OCI-M2 (cell line): ENCODE data around the gene IFT122.
"Not testable (repeated sequence)": the region's sequence is repeated elsewhere in the genome, so short reads cannot be mapped to it uniquely, and the experiment has no call there.

Experiments
- DNase-seq: peaks from one replicate; lab custom pipeline; 2025; ENCODE audit not compliant: unreplicated experiment; lab: John Stamatoyannopoulos, UW

IFT122 gene

GRCh38 chr3:129532261-129532660 lies 92.2 kb downstream of the IFT122 start:
- DNase-seq = no peak

GRCh38 chr3:129533406-129533805 lies 93.4 kb downstream of the IFT122 start:
- no peak for DNase-seq

- DNase-seq = no peak
Observed at GRCh38 chr3:129534428-129535027, 94.5 kb downstream of the IFT122 start.

DNA sequence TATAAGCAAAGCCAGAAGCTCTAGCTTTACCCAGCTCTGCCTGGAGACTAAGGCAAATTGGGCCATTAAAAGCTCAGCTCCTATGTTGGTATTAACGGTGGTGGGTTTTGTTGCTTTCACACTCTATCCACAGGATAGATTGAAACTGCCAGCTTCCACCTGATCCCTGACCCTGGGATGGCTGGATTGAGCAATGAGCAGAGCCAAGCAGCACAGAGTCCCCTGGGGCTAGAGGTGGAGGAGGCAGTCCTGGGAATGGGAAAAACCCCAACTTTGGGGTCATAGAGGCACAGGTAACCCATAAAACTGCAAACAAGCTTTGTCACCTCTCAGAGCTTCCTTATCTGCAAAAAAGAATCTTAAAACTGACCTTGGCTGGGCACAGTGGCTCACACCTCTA lies 95.1 kb downstream of the IFT122 start:
- DNase-seq = no peak

GRCh38 chr3:129536374-129536667 lies 96.3 kb downstream of the IFT122 start:
- no peak for DNase-seq

DNA sequence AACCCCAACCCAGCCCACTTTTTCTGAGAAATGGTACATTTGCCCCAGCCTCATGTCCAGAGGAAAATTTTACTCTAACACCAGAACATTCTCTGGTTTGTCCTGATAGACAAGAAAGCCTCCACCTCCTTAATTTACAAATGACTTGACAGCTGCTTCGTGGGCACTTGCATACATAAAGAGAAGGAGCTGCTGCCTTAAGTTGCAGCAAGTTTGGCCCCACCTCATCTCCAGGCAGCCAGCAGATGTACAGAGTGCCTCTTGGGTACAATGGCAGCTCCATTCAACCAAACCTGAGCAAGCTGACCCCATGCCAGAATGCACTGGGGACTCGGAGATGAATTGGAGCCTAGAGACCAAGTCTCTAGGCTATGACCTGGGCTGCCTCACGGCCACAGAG lies 96.8 kb downstream of the IFT122 start:
- DNase-seq = no peak

- DNase-seq = no peak
Observed at GRCh38 chr3:129539206-129539605, 99.2 kb downstream of the IFT122 start.

DNA sequence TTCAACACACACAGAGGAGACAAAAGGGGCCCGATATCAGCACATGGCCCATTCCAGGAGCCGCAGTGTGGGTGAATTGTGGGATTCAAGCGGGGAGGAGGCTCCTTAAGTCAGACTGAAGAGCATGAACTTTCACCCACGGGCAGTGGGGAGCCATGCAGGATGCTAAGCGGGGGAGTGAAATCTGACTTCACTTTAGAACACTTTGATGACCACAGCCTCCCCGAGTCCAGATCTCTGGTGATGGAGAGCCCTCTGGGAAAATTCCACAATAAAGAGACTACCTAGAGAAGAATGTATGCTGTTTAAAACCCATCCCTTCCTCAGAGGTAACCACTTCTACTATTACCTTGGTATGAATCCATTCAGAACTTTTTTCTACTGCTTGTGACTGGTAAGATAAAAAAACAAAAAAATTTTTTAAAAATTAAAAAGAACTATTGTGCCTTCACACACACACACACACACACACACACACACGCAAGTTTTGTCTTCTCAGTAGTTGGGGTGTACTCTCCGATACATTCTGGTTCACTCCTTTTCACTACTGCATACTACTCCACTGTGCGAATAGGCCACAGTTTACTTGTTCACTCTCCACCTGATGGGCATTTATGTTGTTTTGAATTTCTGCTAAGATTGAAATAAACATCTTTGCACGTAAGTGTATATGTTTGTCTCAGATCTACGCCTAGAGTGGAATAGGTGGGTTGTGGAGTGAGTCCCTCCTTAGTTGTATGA lies 100.9 kb downstream of the IFT122 start:
- no peak for DNase-seq

GRCh38 chr3:129542747-129543146 lies 102.7 kb downstream of the IFT122 start:
- DNase-seq = no peak

DNA sequence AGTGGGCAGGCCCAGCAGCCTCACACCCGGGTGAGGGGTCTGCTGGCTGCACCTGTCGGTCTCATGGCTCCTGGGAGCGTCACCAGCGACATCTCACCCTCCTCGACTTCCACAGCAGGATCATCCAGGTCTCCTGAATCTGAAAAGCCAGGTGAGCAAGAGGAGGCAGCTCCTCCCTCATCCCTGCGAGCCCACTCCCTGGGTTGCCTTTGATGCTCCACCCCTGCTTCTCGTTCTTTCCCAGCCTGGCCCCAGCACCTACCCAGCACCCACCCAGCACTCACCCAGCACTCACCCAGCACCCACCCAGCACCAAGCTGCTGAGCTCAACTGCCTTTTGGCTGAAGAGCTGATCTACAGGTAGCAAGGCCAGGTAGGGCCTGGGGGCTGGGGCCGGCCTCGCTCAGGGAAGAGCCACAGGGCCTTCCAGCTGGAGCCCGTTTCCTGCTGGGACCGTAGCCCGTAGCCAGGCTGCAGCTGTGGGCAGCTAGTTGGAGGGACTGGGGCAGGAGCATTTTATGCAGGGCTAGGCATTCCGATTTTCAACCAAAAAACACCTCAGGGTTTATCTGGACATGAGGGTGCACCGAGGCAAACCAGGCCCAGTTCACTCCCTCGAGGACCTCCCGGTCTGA lies 103.2 kb downstream of the IFT122 start, which contains the start of gene H1-8:
TSS of gene H1-8 (plus strand) at position 20 of the 635 bp plus-strand sequence. CDS start at position 64, 44 bp downstream.
- DNase-seq = no peak

DNA sequence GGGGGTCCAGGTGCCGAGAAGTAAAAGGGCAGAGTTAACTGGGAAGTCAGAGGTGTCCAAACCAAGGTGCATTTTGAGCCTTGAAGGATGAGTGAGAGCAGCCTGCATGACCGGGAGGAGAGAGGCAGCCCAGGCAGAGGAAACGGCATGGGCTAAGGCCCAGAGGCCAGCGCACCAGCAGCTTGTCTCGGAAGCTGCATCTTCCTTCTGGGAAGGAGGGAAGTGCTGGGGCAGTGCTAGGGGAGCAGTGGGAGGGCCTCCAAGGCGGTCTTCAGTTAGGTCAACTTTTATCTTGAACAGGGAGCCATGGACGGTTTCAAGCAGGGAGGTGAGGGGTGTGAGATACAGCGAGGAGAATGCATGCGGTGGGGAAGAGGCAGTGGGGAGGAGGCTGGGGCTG lies 104.0 kb downstream of the IFT122 start:
- no peak for DNase-seq

- not testable (repeated sequence) for DNase-seq
Observed at GRCh38 chr3:129545951-129546350, 105.9 kb downstream of the IFT122 start.

- no peak for DNase-seq
Observed at GRCh38 chr3:129547241-129547640, 107.2 kb downstream of the IFT122 start.

DNA sequence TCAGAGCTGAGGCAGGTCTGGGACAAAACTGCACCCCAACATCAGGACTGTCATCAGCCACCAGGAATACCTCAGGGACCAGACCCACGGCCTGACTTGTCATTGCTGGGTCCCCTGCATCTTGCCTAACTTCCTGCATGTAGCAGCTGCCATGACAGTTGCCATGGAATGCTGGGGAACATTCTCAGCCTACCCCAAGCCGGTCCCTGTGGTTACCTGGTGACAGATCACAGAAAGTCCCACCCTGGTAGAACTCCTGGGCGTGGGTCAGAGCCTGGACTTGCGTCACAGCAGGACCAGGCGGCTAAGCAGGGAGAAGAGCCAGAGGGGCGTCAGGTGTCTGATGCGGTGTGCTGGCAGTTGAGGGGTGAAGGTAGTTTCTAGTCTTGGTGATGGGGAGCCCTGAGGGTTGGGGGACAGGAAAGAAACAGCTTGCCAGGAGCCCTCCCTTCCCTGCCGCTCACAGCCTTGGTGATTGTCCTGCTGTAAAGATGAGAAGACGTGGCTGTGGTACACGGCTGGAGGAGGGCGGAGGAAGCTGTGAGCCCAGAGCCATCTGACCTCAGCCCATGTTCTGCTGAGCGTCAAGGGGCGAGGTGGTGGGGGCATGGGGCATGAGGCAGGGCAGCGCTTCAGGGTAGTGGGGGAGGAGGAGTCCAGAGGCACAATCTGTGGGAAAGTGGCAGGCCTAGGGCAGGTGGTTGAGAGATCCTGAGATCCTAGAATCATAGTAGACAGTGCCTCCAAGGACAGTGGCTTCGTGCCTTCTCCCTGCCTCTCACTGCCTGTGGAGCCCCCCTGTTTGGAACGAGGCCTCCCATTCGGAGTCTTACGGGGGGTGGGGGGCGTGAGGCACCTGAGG lies 108.3 kb downstream of the IFT122 start:
- no peak for DNase-seq

DNA sequence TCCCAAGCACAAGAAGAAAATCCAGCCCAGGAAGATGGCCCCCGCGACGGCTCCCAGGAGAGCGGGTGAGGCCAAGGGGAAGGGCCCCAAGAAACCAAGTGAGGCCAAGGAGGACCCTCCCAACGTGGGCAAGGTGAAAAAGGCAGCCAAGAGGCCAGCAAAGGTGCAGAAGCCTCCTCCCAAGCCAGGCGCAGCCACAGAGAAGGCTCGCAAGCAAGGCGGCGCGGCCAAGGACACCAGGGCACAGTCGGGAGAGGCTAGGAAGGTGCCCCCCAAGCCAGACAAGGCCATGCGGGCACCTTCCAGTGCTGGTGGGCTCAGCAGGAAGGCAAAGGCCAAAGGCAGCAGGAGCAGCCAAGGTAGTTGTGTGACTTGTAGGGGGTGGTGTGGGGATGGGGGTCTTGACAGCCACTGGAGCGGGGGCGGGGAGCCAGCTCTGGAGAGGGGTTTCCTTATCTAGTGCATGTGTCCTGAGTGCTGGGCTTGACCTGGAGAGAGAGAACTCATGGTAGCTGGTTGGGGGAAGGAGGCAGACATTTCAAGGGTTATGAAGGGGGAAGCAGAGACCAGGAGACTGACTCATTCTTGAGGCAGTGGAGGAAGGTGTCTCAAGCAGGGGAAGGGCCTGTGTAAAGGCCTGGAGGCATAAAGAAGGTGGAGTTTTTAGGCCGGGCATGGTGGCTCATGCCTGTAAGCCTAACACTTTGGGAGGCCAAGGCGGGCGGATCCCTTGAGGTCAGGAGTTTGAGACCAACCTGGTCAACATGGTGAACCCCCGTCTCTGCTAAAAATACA lies 109.2 kb downstream of the IFT122 start:
- DNase-seq = no peak

- no peak for DNase-seq
Observed at GRCh38 chr3:129549805-129550204, 109.8 kb downstream of the IFT122 start.

DNA sequence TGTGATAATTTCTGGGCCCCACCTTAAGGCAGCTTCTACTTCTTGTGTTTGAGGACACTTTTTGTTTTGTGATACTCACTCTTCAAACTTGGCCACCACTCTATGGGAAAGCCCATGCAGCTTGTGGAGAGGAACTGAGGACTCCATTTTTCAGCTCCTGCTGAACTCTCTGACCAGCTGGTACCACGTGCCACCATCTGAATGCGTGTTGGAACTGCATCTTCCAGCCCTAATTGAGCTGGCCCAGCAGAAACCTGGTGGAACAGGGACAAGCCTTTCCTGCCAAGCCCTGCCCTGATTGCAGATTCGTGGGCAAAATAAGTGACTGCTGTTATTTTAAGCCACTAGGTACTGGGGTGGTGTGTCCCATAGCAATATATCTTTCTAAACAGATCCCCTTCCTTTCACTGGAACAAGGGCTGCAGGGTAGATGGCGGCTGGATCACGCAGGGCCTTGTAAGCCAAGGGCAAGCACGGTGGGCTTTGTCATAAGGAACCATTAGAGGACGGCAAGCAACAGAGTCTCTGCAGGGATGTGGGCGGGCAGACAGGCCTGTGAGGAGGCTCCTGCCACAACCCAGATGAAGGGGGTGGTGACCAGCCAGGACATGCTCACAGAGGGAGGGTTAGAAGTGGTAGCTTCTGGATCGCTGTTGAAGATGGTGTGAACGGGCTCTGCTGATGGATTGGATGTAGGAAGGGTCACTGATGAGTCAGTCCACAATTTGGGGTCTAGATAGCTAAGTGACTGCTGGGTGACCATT lies 112.4 kb downstream of the IFT122 start:
- DNase-seq = no peak

DNA sequence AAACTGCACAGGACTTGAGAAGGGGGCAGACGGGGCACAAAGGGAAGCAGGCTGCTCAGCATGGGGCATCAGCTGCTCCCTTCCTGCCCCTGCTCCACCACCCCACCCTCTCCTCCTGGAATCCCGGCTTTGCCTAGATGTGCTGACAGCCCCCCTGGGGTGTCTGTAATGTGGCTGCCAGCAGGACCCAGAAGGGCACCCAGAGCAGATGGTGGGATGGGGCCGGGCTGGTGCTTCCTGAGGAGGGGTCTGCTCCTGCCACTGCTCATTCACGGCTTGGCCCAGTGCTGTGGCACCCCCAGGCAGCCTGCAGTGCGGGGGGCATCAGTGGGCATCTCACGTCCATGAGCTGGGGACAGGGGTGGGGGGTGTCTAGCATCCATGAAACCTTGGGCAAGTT lies 113.1 kb downstream of the IFT122 start:
- DNase-seq = no peak

DNA sequence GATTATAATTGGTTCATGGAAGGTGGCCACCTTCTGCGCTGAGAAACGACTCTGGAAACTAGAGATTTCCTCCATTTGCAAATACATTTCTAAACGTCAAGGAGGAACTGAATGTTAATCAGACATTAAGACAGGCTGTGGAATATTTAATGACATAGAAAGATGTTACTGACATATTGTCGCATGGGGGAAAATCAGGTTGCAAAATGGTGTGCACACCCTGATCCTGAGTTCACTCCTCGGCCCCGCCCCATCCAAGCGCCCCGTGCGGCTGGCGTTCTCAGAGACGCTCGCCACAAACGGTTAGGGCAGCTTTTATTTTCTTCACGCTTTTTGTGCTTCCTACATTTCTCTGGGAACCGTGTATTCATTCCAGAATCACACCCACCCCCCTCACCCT lies 113.7 kb downstream of the IFT122 start:
- DNase-seq = no peak
